Measurements from ENCODE around the gene CCDC92. TPM values are rescaled to one million over a fixed set of nuclear protein-coding genes. Genes with fewer than 3 reads are reported as not detected.

Gene CCDC92
- total and polyA plus RNA-seq, 2 of the 8 experiments (the other 6 are each of a cell fraction or from before 2014, with no cell fraction given), result 0.43 to 0.51 TPM

GRCh38 chr12:123948401-123948795 is 24.2 kb downstream of the CCDC92 start (continued):
- TF ChIP-seq CHD7 (IDR thresholded peaks at IDR 0.05; ENCODE audit: insufficient replicate concordance, low read length) (no peak), HDAC2 (IDR thresholded peaks at IDR 0.05; ENCODE audit: borderline replicate concordance in 1 of 2, low read depth in 2 of 2, low read length in 2 of 2) (no peak), SRF (IDR thresholded peaks at IDR 0.05; ENCODE audit: low read depth, low read length) (no peak), RNF2 (IDR thresholded peaks at IDR 0.05; ENCODE audit: borderline replicate concordance, low read depth, low read length, missing control alignments, poor library complexity, severe bottlenecking) (no peak), ASH2L (IDR thresholded peaks at IDR 0.05; ENCODE audit: low read length) (no peak), POLR2AphosphoS5 (IDR thresholded peaks at IDR 0.05; ENCODE audit: low read depth, low read length) (no peak), USF2 (IDR thresholded peaks at IDR 0.05; ENCODE audit: low read length) (no peak), SAP30 (IDR thresholded peaks at IDR 0.05; ENCODE audit: insufficient read depth, insufficient replicate concordance, low read length) (no peak), POU5F1 (IDR thresholded peaks at IDR 0.05; ENCODE audit: low read depth, low read length) (no peak), HDAC6 (IDR thresholded peaks at IDR 0.05; ENCODE audit: low read depth, low read length) (no peak)
